ENCODE results near the gene PGBD5. TPM values are rescaled to one million over a fixed set of nuclear protein-coding genes. Genes with fewer than 3 reads are reported as not detected.

Gene PGBD5
- total RNA-seq, 1 donor from 2014 or later = 1.0 TPM

DNA sequence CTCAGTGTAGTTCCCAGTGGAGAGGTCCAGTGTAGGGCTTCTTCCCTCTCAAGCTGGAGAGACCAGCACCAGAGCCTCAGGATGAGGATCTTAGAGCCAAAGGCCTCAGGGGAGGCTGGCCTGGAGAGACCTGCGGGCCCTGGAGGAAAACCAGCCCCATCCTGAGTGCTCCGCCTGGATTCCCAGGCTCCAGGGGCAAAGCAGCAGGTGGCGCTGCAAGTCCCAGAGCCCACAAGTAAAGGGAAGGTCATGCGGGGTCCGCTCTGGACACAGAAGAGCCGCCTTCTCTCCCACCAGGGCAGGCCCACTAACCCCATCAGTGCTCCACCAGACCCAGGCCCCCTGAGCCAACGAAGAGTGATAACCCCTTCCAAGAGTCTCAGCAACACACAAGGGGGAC, 22.7 kb downstream of the PGBD5 start:
- H3K9me3 Mint-ChIP-seq (ENCODE audit: unreplicated experiment) = no peaks in the 10 kb centered on the region
- peaks cover 8% of the 10 kb centered on the region for H3K27me3 Mint-ChIP-seq (ENCODE audit: unreplicated experiment)
- DNase-seq (ENCODE audit: extremely low spot score, unreplicated experiment) = no peak
- no peak overlapping the region for H3K4me3 Mint-ChIP-seq (ENCODE audit: unreplicated experiment)
- no peak overlapping the region for H3K27ac Mint-ChIP-seq (ENCODE audit: unreplicated experiment)
- TF ChIP-seq, protein P1, sequence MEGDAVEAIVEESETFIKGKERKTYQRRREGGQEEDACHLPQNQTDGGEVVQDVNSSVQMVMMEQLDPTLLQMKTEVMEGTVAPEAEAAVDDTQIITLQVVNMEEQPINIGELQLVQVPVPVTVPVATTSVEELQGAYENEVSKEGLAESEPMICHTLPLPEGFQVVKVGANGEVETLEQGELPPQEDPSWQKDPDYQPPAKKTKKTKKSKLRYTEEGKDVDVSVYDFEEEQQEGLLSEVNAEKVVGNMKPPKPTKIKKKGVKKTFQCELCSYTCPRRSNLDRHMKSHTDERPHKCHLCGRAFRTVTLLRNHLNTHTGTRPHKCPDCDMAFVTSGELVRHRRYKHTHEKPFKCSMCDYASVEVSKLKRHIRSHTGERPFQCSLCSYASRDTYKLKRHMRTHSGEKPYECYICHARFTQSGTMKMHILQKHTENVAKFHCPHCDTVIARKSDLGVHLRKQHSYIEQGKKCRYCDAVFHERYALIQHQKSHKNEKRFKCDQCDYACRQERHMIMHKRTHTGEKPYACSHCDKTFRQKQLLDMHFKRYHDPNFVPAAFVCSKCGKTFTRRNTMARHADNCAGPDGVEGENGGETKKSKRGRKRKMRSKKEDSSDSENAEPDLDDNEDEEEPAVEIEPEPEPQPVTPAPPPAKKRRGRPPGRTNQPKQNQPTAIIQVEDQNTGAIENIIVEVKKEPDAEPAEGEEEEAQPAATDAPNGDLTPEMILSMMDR (IDR thresholded peaks at IDR 0.05) = no peak
- H3K4me1 Mint-ChIP-seq (ENCODE audit: unreplicated experiment) = peaks cover 15% of the 10 kb centered on the region
- no peaks in the 10 kb centered on the region for H3K36me3 Mint-ChIP-seq (ENCODE audit: unreplicated experiment)

DNA sequence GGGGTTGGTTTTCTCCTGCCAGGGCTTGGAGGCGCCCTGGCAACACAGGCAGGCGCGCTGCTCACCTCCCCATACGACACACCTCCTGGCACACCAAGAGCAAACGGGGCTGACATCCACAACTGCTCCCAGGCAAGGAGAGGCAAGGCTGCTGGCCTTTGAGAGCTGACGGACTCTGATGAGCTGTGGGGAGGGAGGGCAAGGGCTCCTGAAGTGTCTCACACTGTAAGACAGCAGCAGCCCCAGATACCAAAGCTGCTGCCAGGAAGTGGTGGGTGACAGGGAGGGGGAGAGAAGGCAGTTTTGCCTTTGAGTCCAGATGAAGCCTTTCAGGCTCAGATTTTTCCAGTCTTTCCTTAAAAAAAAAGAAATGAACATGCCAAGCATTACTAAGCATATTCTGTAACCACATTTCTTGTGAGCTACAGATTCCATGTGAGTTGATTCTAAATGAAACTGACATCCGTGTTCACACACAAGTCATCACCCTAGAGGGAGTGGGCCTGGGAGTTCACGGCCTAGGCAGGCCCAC, 24.3 kb downstream of the PGBD5 start:
- Mint-ChIP-seq H3K36me3 (ENCODE audit: unreplicated experiment) (no peaks in the 10 kb centered on the region), H3K27ac (ENCODE audit: unreplicated experiment) (peak overlapping the region; percentile 92), H3K9me3 (ENCODE audit: unreplicated experiment) (no peaks in the 10 kb centered on the region), H3K27me3 (ENCODE audit: unreplicated experiment) (no peaks in the 10 kb centered on the region), H3K4me1 (ENCODE audit: unreplicated experiment) (peaks cover 15% of the 10 kb centered on the region), H3K4me3 (ENCODE audit: unreplicated experiment) (peak overlapping the region; percentile 10)
- TF ChIP-seq, protein P1 (IDR thresholded peaks at IDR 0.05) = no peak
- DNase-seq (ENCODE audit: extremely low spot score, unreplicated experiment) = no peak

DNA sequence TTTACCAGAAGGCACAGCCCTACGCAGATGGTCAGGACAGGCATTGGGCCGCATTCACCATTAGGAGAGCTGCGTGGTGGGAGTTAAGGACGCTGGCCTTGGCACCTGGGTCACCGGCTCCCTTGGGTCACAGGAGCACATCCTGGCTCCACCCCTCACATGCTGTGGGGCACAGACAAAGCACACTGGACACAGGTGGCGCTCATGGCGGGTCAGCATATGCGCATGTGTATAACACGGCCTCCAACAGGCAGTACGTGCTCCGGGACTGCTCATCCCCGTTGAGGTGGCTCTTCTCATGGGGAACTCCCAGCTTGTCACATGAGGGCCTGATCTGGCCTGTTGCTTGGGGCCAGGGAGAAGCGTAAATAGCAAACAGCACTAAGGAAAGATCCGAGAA, 25.0 kb downstream of the PGBD5 start:
- Mint-ChIP-seq H3K4me3 (ENCODE audit: unreplicated experiment) (peak overlapping the region; percentile 32), H3K27me3 (ENCODE audit: unreplicated experiment) (no peaks in the 10 kb centered on the region), H3K9me3 (ENCODE audit: unreplicated experiment) (no peaks in the 10 kb centered on the region), H3K36me3 (ENCODE audit: unreplicated experiment) (no peaks in the 10 kb centered on the region), H3K4me1 (ENCODE audit: unreplicated experiment) (peaks cover 15% of the 10 kb centered on the region), H3K27ac (ENCODE audit: unreplicated experiment) (peak overlapping the region; percentile 92)
- TF ChIP-seq, protein P1 (IDR thresholded peaks at IDR 0.05) = no peak
- no peak for DNase-seq (ENCODE audit: extremely low spot score, unreplicated experiment)

DNA sequence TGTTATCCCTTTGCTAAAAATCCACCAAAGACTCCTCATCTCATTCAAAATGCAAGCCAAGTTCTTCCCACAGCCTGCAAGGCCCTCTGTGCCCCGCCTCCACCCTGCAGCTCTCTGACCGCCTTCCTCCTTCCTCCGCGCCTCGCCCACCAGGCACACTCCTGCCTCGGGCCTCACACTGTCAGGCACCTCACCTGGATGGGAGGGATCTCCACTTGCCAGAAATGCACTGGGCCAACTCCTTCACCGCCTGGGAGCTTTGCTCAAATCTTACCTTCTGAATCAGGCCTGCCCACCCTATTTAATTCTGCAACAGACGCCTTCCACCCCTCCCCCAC, 26.2 kb downstream of the PGBD5 start:
- H3K4me3 Mint-ChIP-seq (ENCODE audit: unreplicated experiment) = no peak overlapping the region

DNA sequence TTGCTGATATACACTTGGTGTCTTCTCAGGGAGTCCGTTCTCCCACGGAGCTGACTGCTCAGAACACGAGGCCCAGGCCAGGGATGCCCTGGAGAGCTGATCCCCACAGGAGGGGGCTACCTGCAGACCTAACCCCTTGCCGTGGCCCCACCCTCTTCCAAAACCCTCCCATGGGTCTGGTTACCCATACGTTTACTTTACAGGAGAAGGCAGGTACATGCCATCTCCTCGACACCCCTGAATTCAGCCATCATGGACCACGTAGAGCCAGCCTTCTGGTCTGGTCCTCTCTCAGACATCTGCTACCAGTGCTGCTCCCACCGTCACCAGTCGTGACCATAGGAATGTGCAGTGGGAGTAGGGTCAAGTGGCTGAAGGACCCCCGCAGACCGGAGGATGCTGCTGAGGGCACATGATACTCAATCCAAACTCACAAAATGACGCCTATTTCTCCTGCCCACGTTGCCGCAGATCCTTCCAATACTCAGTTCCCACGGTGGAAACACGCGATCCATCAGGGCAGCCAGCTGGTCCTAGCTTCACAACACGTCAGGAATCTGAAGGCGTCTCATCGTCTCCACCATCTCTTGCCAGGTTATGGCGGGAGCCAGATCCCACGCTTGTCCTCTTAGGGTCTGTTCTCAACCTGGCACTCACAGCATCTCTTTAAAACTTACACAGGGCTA, 26.7 kb downstream of the PGBD5 start:
- no peaks in the 10 kb centered on the region for H3K9me3 Mint-ChIP-seq (ENCODE audit: unreplicated experiment)
- TF ChIP-seq, protein P1 (IDR thresholded peaks at IDR 0.05) = no peak
- DNase-seq (ENCODE audit: extremely low spot score, unreplicated experiment) = no peak

More for the DNA sequence above, 26.2 kb downstream of the PGBD5 start:
- Mint-ChIP-seq H3K27ac (ENCODE audit: unreplicated experiment) (no peak overlapping the region), H3K9me3 (ENCODE audit: unreplicated experiment) (no peaks in the 10 kb centered on the region), H3K36me3 (ENCODE audit: unreplicated experiment) (no peaks in the 10 kb centered on the region), H3K27me3 (ENCODE audit: unreplicated experiment) (no peaks in the 10 kb centered on the region), H3K4me1 (ENCODE audit: unreplicated experiment) (peaks cover 15% of the 10 kb centered on the region)
- TF ChIP-seq, protein P1 (IDR thresholded peaks at IDR 0.05) = no peak
- no peak for DNase-seq (ENCODE audit: extremely low spot score, unreplicated experiment)

More for the DNA sequence above, 26.7 kb downstream of the PGBD5 start:
- Mint-ChIP-seq H3K27ac (ENCODE audit: unreplicated experiment) (no peak overlapping the region), H3K36me3 (ENCODE audit: unreplicated experiment) (no peaks in the 10 kb centered on the region), H3K4me3 (ENCODE audit: unreplicated experiment) (no peak overlapping the region), H3K27me3 (ENCODE audit: unreplicated experiment) (no peaks in the 10 kb centered on the region), H3K4me1 (ENCODE audit: unreplicated experiment) (peaks cover 15% of the 10 kb centered on the region)
